Endothelial cell of umbilical vein (primary cell): ENCODE data around the gene LILRB5. TPM values are rescaled to one million over a fixed set of nuclear protein-coding genes. Genes with fewer than 3 reads are reported as not detected.
"Not testable (repeated sequence)": the region's sequence is repeated elsewhere in the genome, so short reads cannot be mapped to it uniquely, and the experiment has no call there.

Experiments used
- BruUV-seq: library from RNA; stranded (reverse); fragments of 400-500 nt; replicated peaks from 2 replicates; lab custom pipeline; 2021; lab: Mats Ljungman, UMichigan
- CTCF ChIA-PET: fragments of 300-600, 350-600 bp; sonication (Branson Sonifier 250); formaldehyde crosslinking; loops from one replicate; lab custom pipeline; 2021; ENCODE audit warnings: antibody characterized with exemption, inconsistent platforms; lab: Charles Lee
- POLR2A ChIA-PET: fragments of 300-600, 350-600 bp; sonication (Branson Sonifier 250); formaldehyde crosslinking; loops from one replicate; lab custom pipeline; 2021; ENCODE audit warnings: antibody characterized with exemption, inconsistent platforms; lab: Charles Lee
- DNase-seq: peaks from one replicate; pipeline ENCODE4 v3.0.0-alpha.2; 2011; ENCODE audit warnings: low read depth, low spot score
- FAIRE-seq: peaks from 2 replicates; lab custom pipeline; 2011; peaks lifted over from hg19 to GRCh38; lab: Jason Lieb, UNC
- H2AFZ ChIP-seq: 2 replicates; pipeline ENCODE4 v1.6.0; 2012; ENCODE audit warnings: low read depth, low read length, control low read depth, inconsistent platforms
- H3K27ac ChIP-seq: 2 replicates; pipeline ENCODE4 v1.5.1; 2011; ENCODE audit warnings: low read depth, mild to moderate bottlenecking, control low read depth, low read length, moderate library complexity; ENCODE audit not compliant: insufficient read depth
- H3K27me3 ChIP-seq, 2 experiments: 2 replicates each; pipeline versions ENCODE4 v1.6.0 to v1.6.1; 2011; ENCODE audit warnings: low read length in 2 of 2, mixed read lengths in 1 of 2; ENCODE audit not compliant: control insufficient read depth in 2 of 2, insufficient read depth in 2 of 2
- H3K36me3 ChIP-seq, 2 experiments: 2 replicates in 1 of 2; 3 replicates in 1 of 2; pipeline ENCODE4 v1.5.1; 2011; ENCODE audit warnings: low read length in 2 of 2, mild to moderate bottlenecking in 1 of 2, moderate library complexity in 1 of 2; ENCODE audit not compliant: control insufficient read depth in 2 of 2, insufficient read depth in 2 of 2; ENCODE audit errors: extremely low read depth in 1 of 2
- H3K4me1 ChIP-seq: 3 replicates; pipeline ENCODE4 v1.5.1; 2011; ENCODE audit warnings: mild to moderate bottlenecking, low read length; ENCODE audit not compliant: control insufficient read depth, insufficient read depth; ENCODE audit errors: extremely low read depth
- H3K4me2 ChIP-seq: 2 replicates; pipeline ENCODE4 v1.6.1; 2011; ENCODE audit warnings: low read length, control low read depth, mixed read lengths; ENCODE audit not compliant: insufficient read depth
- H3K4me3 ChIP-seq, 3 experiments: fragments of 200-600 bp in 1 of 3; sonication (generic), shearing (Covaris generic) in 1 of 3; replicated peaks in 1 of 3; 2 replicates each; pipeline ENCODE4 v1.5.1; 2011 to 2016; ENCODE audit warnings: control low read depth in 3 of 3, low read length in 3 of 3, mild to moderate bottlenecking in 2 of 3, inconsistent platforms in 1 of 3, low read depth in 1 of 3, moderate library complexity in 1 of 3; ENCODE audit not compliant: insufficient read depth in 1 of 3
- H3K79me2 ChIP-seq: 2 replicates; pipeline ENCODE4 v1.6.0; 2012; ENCODE audit warnings: low read length, inconsistent platforms; ENCODE audit not compliant: control insufficient read depth, insufficient read depth
- H3K9ac ChIP-seq: replicated peaks from 2 replicates; pipeline ENCODE3; 2011; ENCODE audit warnings: low read length, control low read depth; ENCODE audit not compliant: insufficient read depth; ENCODE audit errors: extremely low read depth
- H3K9me1 ChIP-seq: replicated peaks from 3 replicates; pipeline ENCODE4 v1.6.0; 2011; ENCODE audit warnings: mild to moderate bottlenecking, low read length; ENCODE audit not compliant: control insufficient read depth, insufficient read depth; ENCODE audit errors: extremely low read depth
- H3K9me3 ChIP-seq: replicated peaks from 2 replicates; pipeline ENCODE4 v1.5.1; 2012; ENCODE audit warnings: low read length, inconsistent platforms; ENCODE audit not compliant: control insufficient read depth, insufficient read depth
- H4K20me1 ChIP-seq: replicated peaks from 2 replicates; pipeline ENCODE3; 2011; ENCODE audit warnings: mild to moderate bottlenecking, low read length; ENCODE audit not compliant: control insufficient read depth, insufficient read depth; ENCODE audit errors: extremely low read depth
- CTCF ChIP-seq, 2 donors: IDR thresholded peaks; 1 replicate in 1 of 2; 2 replicates in 1 of 2; pipeline ENCODE4 v1.5.1; 2011; ENCODE audit warnings: low read length in 2 of 2, mild to moderate bottlenecking in 2 of 2, moderate library complexity in 2 of 2, control low read depth in 1 of 2, inconsistent platforms in 1 of 2, low read depth in 1 of 2; ENCODE audit not compliant: insufficient read depth in 1 of 2; ENCODE audit errors: extremely low read depth in 1 of 2
- EZH2 ChIP-seq: IDR thresholded peaks from 2 replicates; pipeline ENCODE4 v1.6.1; 2012; ENCODE audit warnings: borderline replicate concordance, low read depth, mild to moderate bottlenecking, moderate library complexity, low read length, inconsistent platforms; ENCODE audit not compliant: severe bottlenecking
- FOS ChIP-seq: IDR thresholded peaks from 2 replicates; pipeline ENCODE4 v1.6.1; 2011; ENCODE audit warnings: mild to moderate bottlenecking, low read length, moderate library complexity, borderline replicate concordance; ENCODE audit not compliant: insufficient read depth
- GATA2 ChIP-seq: IDR thresholded peaks from 2 replicates; pipeline ENCODE4 v1.7.0; 2011; ENCODE audit warnings: low read depth, mild to moderate bottlenecking, moderate library complexity, mixed read lengths, low read length; ENCODE audit not compliant: insufficient read length, insufficient read depth
- JUN ChIP-seq: IDR thresholded peaks from 2 replicates; pipeline ENCODE4 v1.6.1; 2011; ENCODE audit warnings: borderline replicate concordance, low read depth; ENCODE audit not compliant: insufficient read length, insufficient read depth
- MAX ChIP-seq: IDR thresholded peaks from 2 replicates; pipeline ENCODE4 v1.6.1; 2011; ENCODE audit not compliant: insufficient read depth, insufficient read length
- MYC ChIP-seq: IDR thresholded peaks from one replicate; pipeline ENCODE4 v1.6.1; 2011; ENCODE audit warnings: mild to moderate bottlenecking, low read depth, low read length
- POLR2A ChIP-seq: IDR thresholded peaks from 2 replicates; pipeline ENCODE4 v1.6.1; 2012; ENCODE audit warnings: low read depth, mild to moderate bottlenecking, control low read depth, low read length
- POLR2AphosphoS5 ChIP-seq: IDR thresholded peaks from 2 replicates; pipeline ENCODE4 v1.6.1; 2012; ENCODE audit warnings: low read depth, mild to moderate bottlenecking, control low read depth, low read length, moderate library complexity; ENCODE audit not compliant: insufficient read depth
- dilution Hi-C: fragments of 300-500 bp; cut with MboI; formaldehyde crosslinking; loops from one replicate; pipeline ENCODE4 v1.15.0; 2019; ENCODE audit warnings: low sequenced_read_pairs; ENCODE audit not compliant: extremely low pct_ligation_motif_present
- intact Hi-C: fragments of 100-400 bp; cut with micrococcal nuclease; formaldehyde crosslinking; loops from one replicate; pipeline ENCODE4 v1.10.0; 2022
- polyA plus RNA-seq, 4 experiments: library from polyadenylated mRNA; depleted of rRNA in 3 of 4; stranded (reverse) in 3 of 4; unstranded in 1 of 4; fragments of >200 nt; gene quantifications; 2 replicates each; pipeline versions ENCODE4 v1.2.1 to v1.2.3, GENCODE V29; 2011 to 2012; ENCODE audit warnings: missing spikeins in 1 of 4
- total RNA-seq: library from RNA; stranded (reverse); gene quantifications from 2 replicates; pipeline ENCODE4 v1.2.3, GENCODE V29; 2021

LILRB5 gene
- total and polyA plus RNA-seq, 2 donors (not counting 3 experiments of a cell fraction or from before 2014, with no cell fraction given) = not detected

- H3K4me3 ChIP-seq = no peak overlapping the region
- H3K27ac ChIP-seq = no peak overlapping the region
- H3K9ac ChIP-seq = no peak overlapping the region
- no peaks in the 10 kb centered on the region for H3K9me3 ChIP-seq
- H2AFZ ChIP-seq = no peak overlapping the region
- dilution Hi-C loops (no loop called here), intact Hi-C loops (loop anchor here (5.0 kb wide), 1 partner anchor 1147 kb away; no protein-coding TSS in a partner anchor)
- FAIRE-seq = no peak
- no peak overlapping the region for H3K4me2 ChIP-seq
- ChIA-PET CTCF (interaction anchor here (0.9 to 2.3 kb wide), 4 partner anchors 28 to 61 kb away, joined by 3 to 5 read pairs (median 4); partner anchors contain the start of genes LILRB5 and TMC4), POLR2A (no interaction called here)
- BruUV-seq = no TSS peak
- TF ChIP-seq CTCF (IDR thresholded peaks at IDR 0.05; ENCODE audit: extremely low read depth in 1 of 2, insufficient read depth in 1 of 2, low read depth in 1 of 2, low read length in 2 of 2) (no peak), FOS (no peak), MAX (no peak), GATA2 (no peak), POLR2A (no peak), EZH2 (no peak), JUN (no peak), MYC (no peak), POLR2AphosphoS5 (no peak)
- no peaks in the 10 kb centered on the region for H3K36me3 ChIP-seq
- H3K9me1 ChIP-seq = no peaks in the 10 kb centered on the region
- peaks cover 6 to 7% of the 10 kb centered on the region in 2 experiments for H3K27me3 ChIP-seq
- no peaks in the 10 kb centered on the region for H4K20me1 ChIP-seq
- H3K79me2 ChIP-seq = no peaks in the 10 kb centered on the region
- DNase-seq = no peak
- H3K4me1 ChIP-seq = no peaks in the 10 kb centered on the region
Measured at GRCh38 chr19:54229146-54229545, 27.9 kb downstream of the LILRB5 start.

- H3K4me1 ChIP-seq, FAIRE-seq, H3K9me1 ChIP-seq, CTCF ChIA-PET, H4K20me1 ChIP-seq, H3K27me3 ChIP-seq, H3K79me2 ChIP-seq, H3K9me3 ChIP-seq, H3K4me3 ChIP-seq, H3K9ac ChIP-seq, H3K27ac ChIP-seq, H2AFZ ChIP-seq, dilution Hi-C loops, POLR2A ChIA-PET, DNase-seq, BruUV-seq, H3K4me2 ChIP-seq, H3K36me3 ChIP-seq: not testable (repeated sequence)
- intact Hi-C loops = loop anchor here (5.0 kb wide), 1 partner anchor 1142 kb away; no protein-coding TSS in a partner anchor
Measured at GRCh38 chr19:54224619-54225018, 32.5 kb downstream of the LILRB5 start.

- FAIRE-seq, DNase-seq, H3K27ac ChIP-seq, H3K27me3 ChIP-seq, H2AFZ ChIP-seq, H3K4me2 ChIP-seq, H3K9me3 ChIP-seq, H3K4me1 ChIP-seq, BruUV-seq, H3K79me2 ChIP-seq, H3K9me1 ChIP-seq, H3K36me3 ChIP-seq, H4K20me1 ChIP-seq, dilution Hi-C loops, POLR2A ChIA-PET, H3K9ac ChIP-seq, H3K4me3 ChIP-seq: not testable (repeated sequence)
- CTCF ChIA-PET = interaction anchor here (1.2 to 1.5 kb wide), 2 partner anchors 9 to 42 kb away, joined by 3 to 5 read pairs; no protein-coding TSS in a partner anchor
- intact Hi-C loops = loop anchor here (2.0 kb wide), 1 partner anchor 17 kb away; no protein-coding TSS in a partner anchor
Measured at GRCh38 chr19:54223937-54224281, 33.2 kb downstream of the LILRB5 start.
